Testis (tissue), 5 donors: ENCODE data around the gene SERP2. TPM values are rescaled to one million over a fixed set of nuclear protein-coding genes. Genes with fewer than 3 reads are reported as not detected.
"Not testable (repeated sequence)": the region's sequence is repeated elsewhere in the genome, so short reads cannot be mapped to it uniquely, and the experiment has no call there.

Experiments
- DNase-seq: peaks from one replicate; pipeline ENCODE4 v3.0.0-alpha.2; 2019
- H3K27ac ChIP-seq, 2 donors: fragments of 200-600 bp; sonication (generic); one replicate each; pipeline ENCODE4 v1.5.1; 2019
- H3K27me3 ChIP-seq: fragments of 200-600 bp; sonication (generic); one replicate; pipeline ENCODE4 v1.5.1; 2019
- H3K36me3 ChIP-seq: fragments of 200-600 bp; sonication (generic); one replicate; pipeline ENCODE4 v1.5.1; 2017; ENCODE audit warnings: low read depth; ENCODE audit errors: missing control alignments
- H3K4me1 ChIP-seq: fragments of 200-600 bp; sonication (generic); one replicate; pipeline ENCODE4 v1.5.1; 2019
- H3K4me3 ChIP-seq, 2 donors: fragments of 200-600 bp; sonication (generic); one replicate each; pipeline ENCODE4 v1.5.1; 2017 to 2019
- H3K9me3 ChIP-seq: fragments of 200-600 bp; sonication (generic); one replicate; pipeline ENCODE4 v1.5.1; 2017
- CTCF ChIP-seq, 3 experiments: fragments of 450-650 bp in 2 of 3; fragments of 200-600 bp in 1 of 3; sonication (generic) in 1 of 3; IDR thresholded peaks; one replicate each; pipeline ENCODE4 v1.5.1; 2016 to 2019; ENCODE audit warnings: antibody characterized with exemption in 3 of 3, mild to moderate bottlenecking in 2 of 3, moderate library complexity in 1 of 3
- POLR2A ChIP-seq: fragments of 450-650 bp; IDR thresholded peaks from one replicate; pipeline ENCODE4 v1.6.1; 2017; ENCODE audit warnings: antibody characterized with exemption, mild to moderate bottlenecking, moderate library complexity
- WGBS, 2 donors: methylation state at CpG; one replicate each; pipeline ENCODE4 v1.1.5; 2018; 5-methylcytosine and 5-hydroxymethylcytosine counted together
- intact Hi-C: fragments of 100-400 bp; cut with DNase I; formaldehyde crosslinking; loops from one replicate; pipeline ENCODE4 v1.15.1; 2023; ENCODE audit warnings: low total_unique reads
- long read RNA-seq, 2 donors: transcript quantifications; one replicate each; lab custom pipeline, GENCODE V29; 2026
- polyA plus RNA-seq: library from polyadenylated mRNA; stranded (reverse); fragments of 350-450 nt; fragmentation: Illumina TruSeq; extraction: RNeasy Lipid Tissue Mini Kit (QIAGEN cat#74804); gene quantifications from one replicate; pipeline ENCODE4 v1.2.3, GENCODE V29; 2014; ENCODE audit warnings: low read depth, low replicate concordance; ENCODE audit not compliant: insufficient read depth
- total RNA-seq, 2 donors: library from RNA; depleted of rRNA; stranded (reverse); fragments of >200 nt; gene quantifications; one replicate each; pipeline ENCODE4 v1.2.3, GENCODE V29; 2016

SERP2 gene
- total RNA-seq (10 to 100 TPM; 23.5 to 31.4 TPM), polyA plus RNA-seq (59.2 TPM)
- long read RNA-seq, donor 1, partial matches to known transcripts: 0 of 4 reads
- long read RNA-seq, donor 1, other reads (novel, unspliced or antisense): 0 of 4 reads
- long read RNA-seq, donor 2: 0 reads

DNA sequence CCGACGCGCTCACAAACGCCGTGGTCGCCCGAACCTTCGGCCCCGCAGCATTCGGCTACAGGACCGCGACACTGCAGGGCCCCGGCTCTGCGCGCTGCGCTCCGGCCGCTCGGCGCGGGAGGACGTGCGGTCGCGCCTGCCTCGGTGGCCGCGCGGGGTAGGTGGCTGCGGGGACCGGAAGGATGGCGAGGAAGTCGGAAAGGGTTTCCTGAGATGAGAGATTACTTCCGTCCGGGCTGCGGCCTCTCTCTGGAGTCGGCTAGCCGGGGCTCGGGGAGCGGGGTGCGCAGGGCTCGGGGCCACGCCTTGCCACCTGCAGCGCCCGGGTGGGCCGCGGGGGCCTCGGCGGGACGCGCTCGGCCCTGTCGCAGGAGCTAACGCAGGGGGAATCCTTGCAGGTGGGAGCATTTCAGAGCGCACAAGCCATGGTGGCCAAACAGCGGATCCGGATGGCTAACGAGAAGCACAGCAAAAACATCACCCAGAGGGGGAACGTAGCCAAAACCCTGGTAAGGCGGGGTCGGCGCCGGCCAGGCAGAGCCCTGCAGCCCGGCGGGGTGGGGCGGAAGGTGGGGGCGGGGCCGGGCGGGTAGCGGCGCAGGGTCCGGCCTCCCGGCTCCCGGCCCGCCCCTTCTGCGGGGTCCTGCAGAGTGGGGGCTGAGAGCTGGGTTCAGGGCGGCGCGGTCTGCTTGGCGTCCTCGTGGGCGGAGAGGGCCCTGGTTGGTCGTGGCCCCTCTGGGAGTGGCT is at the start of gene SERP2:
Gene SERP2, plus strand, starts transcription at position 224 of the 747 bp plus-strand sequence. Its CDS starts 202 bp downstream, at position 426.
- Histone ChIP-seq H3K4me1 (peaks cover 6% of the 10 kb centered on the region), H3K9me3 (no peaks in the 10 kb centered on the region), H3K27ac (peak within 1 kb of the TSS; percentile 23 to 51), H3K36me3 (no peaks in the 10 kb centered on the region), H3K4me3 (peak within 1 kb of the TSS; percentile 72 to 78), H3K27me3 (no peaks in the 10 kb centered on the region)
- DNase-seq: peak; percentile 48
- intact Hi-C loops: no loop called here
- 1 to 3% methylated on average over 21 to 61 of the region's 83 CpGs for WGBS, 2 donors
- TF ChIP-seq POLR2A (no peak), CTCF (IDR thresholded peaks at IDR 0.05) (no peak)

DNA sequence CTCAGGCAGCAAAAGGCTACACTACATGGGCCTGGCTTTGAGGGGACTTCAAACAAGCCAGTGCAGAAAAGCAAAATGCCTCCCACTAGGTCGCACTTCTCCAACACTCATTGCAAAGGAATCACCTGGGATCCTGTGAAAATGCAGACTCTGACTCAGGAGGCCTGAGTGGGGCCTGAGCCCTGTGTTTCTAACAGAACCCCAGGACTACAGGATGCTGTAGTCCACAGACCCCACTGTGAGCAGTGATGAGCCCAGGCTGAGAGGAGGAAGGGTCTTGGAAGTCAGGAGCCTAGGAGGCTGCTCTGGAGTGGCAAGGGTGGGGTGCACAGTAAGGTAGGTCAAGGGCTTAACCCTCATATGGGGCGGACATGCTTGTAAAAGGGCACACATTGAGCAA is 46.7 kb upstream of the SERP2 start:
- no peaks in the 10 kb centered on the region for H3K27me3 ChIP-seq
- TF ChIP-seq POLR2A: no peak
- TF ChIP-seq CTCF (IDR thresholded peaks at IDR 0.05): no peak
- no peak overlapping the region for H3K4me3 ChIP-seq
- intact Hi-C loops: no loop called here
- DNase-seq: no peak
- H3K9me3 ChIP-seq: no peaks in the 10 kb centered on the region
- WGBS, 2 donors: 89 to 94% methylated on average over 2 of the region's 2 CpGs
- H3K27ac ChIP-seq: no peak overlapping the region
- no peaks in the 10 kb centered on the region for H3K36me3 ChIP-seq
- H3K4me1 ChIP-seq: peaks cover 6% of the 10 kb centered on the region

GRCh38 chr13:44329041-44329440 is 44.6 kb upstream of the SERP2 start:
- H3K9me3 ChIP-seq, DNase-seq, H3K27me3 ChIP-seq, H3K27ac ChIP-seq, H3K4me3 ChIP-seq, H3K36me3 ChIP-seq, intact Hi-C loops: not testable (repeated sequence)
- peaks cover 13% of the 10 kb centered on the region for H3K4me1 ChIP-seq

DNA sequence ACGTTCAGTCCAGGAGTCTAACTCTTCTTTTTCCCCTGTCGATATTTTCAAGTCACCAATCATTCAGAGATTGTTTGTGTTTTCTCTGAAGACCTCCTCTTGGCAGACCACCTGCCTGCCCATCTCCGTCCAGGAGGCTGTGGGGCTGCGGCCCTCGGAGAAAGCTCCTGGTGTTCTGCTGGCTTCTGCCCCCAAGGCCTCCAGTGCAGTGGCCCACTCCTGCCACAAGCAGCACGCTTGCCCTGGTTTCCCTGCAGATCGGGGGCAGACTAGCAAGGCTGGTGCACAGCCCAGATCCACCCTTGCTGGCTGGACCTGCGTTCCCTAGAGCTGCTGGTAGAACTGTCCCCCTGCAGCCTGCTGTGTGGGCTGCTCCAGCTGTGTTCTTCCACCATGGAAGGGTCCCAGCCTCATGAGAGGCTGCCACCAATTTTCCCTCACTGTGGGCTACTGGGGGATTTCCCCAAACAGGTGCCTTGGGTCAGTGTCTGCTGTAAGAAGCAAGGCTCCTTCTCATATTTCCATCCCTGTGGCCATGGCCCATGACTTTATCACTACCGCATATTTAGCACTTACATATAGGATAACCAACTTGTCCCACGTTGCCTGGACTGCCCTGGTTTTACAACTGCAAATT is 43.6 kb upstream of the SERP2 start:
- TF ChIP-seq CTCF (IDR thresholded peaks at IDR 0.05): no peak
- TF ChIP-seq POLR2A: no peak
- intact Hi-C loops: no loop called here
- DNase-seq: no peak
- Histone ChIP-seq H3K9me3 (no peaks in the 10 kb centered on the region), H3K27me3 (no peaks in the 10 kb centered on the region), H3K4me3 (no peak overlapping the region), H3K4me1 (peaks cover 13% of the 10 kb centered on the region), H3K36me3 (no peaks in the 10 kb centered on the region), H3K27ac (no peak overlapping the region)
- 86 to 98% methylated on average over 10 of the region's 10 CpGs for WGBS, 2 donors

GRCh38 chr13:44331446-44331845 is 42.2 kb upstream of the SERP2 start:
- Histone ChIP-seq H3K36me3 (no peaks in the 10 kb centered on the region), H3K9me3 (no peaks in the 10 kb centered on the region), H3K27me3 (no peaks in the 10 kb centered on the region), H3K4me1 (peaks cover 13% of the 10 kb centered on the region), H3K27ac (no peak overlapping the region), H3K4me3 (no peak overlapping the region)
- 86% methylated on average over 3 to 4 of the region's 4 CpGs for WGBS, 2 donors
- DNase-seq: no peak
- TF ChIP-seq CTCF (IDR thresholded peaks at IDR 0.05) (no peak), POLR2A (no peak)
- intact Hi-C loops: no loop called here
